ENCODE results near the gene ERICH4. TPM values are rescaled to one million over a fixed set of nuclear protein-coding genes. Genes with fewer than 3 reads are reported as not detected.
A peak's percentile ranks its signal among the peaks of the same experiment; 100 is the strongest.

ERICH4 gene
- total and polyA plus RNA-seq, 2 of the 13 experiments (the other 11 are each of a cell fraction or from before 2014, with no cell fraction given): 0.40 to 0.64 TPM

GRCh38 chr19:41397086-41398049, 45.6 kb upstream of the ERICH4 start, which contains the start of the genes BCKDHA and EXOSC5 (continued):
- TF ChIP-seq ZUFSP (CRISPR knock-in tag; IDR thresholded peaks at IDR 0.05; ENCODE audit: borderline replicate concordance) (no peak), MEIS2 (CRISPR knock-in tag; IDR thresholded peaks at IDR 0.05) (0 out of 2 replicates have a peak, but pooled peaks have one; percentile 51), ZNF629 (CRISPR knock-in tag; conservative IDR thresholded peaks at IDR 0.05) (no peak), MAF1 (CRISPR knock-in tag; IDR thresholded peaks at IDR 0.05; ENCODE audit: borderline replicate concordance) (peak; percentile 90), ZNF878 (CRISPR knock-in tag; IDR thresholded peaks at IDR 0.05) (no peak), ZNF567 (CRISPR knock-in tag; IDR thresholded peaks at IDR 0.05; ENCODE audit: borderline replicate concordance) (no peak), BRCA1 (CRISPR knock-in tag; IDR thresholded peaks at IDR 0.05) (0 out of 2 replicates have a peak, but pooled peaks have one; percentile 69), ZNF10 (CRISPR knock-in tag; IDR thresholded peaks at IDR 0.05; ENCODE audit: borderline replicate concordance, low read depth) (no peak), THYN1 (CRISPR knock-in tag; IDR thresholded peaks at IDR 0.05; ENCODE audit: borderline replicate concordance, low read depth) (no peak), ZSCAN30 (CRISPR knock-in tag; IDR thresholded peaks at IDR 0.05) (no peak), SRF (IDR thresholded peaks at IDR 0.05; ENCODE audit: low read depth, low read length) (no peak), CSRNP2 (CRISPR knock-in tag; conservative IDR thresholded peaks at IDR 0.05; ENCODE audit: low read depth) (no peak), MXD3 (CRISPR knock-in tag; IDR thresholded peaks at IDR 0.05) (peak; percentile 100), SP2 (CRISPR knock-in tag; IDR thresholded peaks at IDR 0.05) (peak; percentile 79), SKIL (CRISPR knock-in tag; IDR thresholded peaks at IDR 0.05; ENCODE audit: borderline replicate concordance) (no peak), ZFY (CRISPR knock-in tag; IDR thresholded peaks at IDR 0.05) (peak; percentile 69), TCF7L2 (IDR thresholded peaks at IDR 0.05; ENCODE audit: low read depth, low read length) (no peak), CENPT (CRISPR knock-in tag; IDR thresholded peaks at IDR 0.05; ENCODE audit: low read depth) (no peak), CREB1 (IDR thresholded peaks at IDR 0.05) (peak; percentile 40; the same call in 1 of the 2 replicates), CREB1 (CRISPR knock-in tag; IDR thresholded peaks at IDR 0.05) (peak; percentile 88), ZFP82 (CRISPR knock-in tag; IDR thresholded peaks at IDR 0.05; ENCODE audit: borderline replicate concordance) (no peak), ZNF775 (CRISPR knock-in tag; IDR thresholded peaks at IDR 0.05; ENCODE audit: borderline replicate concordance) (no peak), U2AF1 (optimal IDR thresholded peaks at IDR 0.05; ENCODE audit: low read depth, low read length) (no peak), IKZF1 (IDR thresholded peaks at IDR 0.05) (no peak), MED8 (CRISPR knock-in tag; IDR thresholded peaks at IDR 0.05; ENCODE audit: insufficient replicate concordance) (no peak)

Data from HepG2 (cell line).